Measurements from ENCODE around the gene GLMN.

Gene GLMN

DNA sequence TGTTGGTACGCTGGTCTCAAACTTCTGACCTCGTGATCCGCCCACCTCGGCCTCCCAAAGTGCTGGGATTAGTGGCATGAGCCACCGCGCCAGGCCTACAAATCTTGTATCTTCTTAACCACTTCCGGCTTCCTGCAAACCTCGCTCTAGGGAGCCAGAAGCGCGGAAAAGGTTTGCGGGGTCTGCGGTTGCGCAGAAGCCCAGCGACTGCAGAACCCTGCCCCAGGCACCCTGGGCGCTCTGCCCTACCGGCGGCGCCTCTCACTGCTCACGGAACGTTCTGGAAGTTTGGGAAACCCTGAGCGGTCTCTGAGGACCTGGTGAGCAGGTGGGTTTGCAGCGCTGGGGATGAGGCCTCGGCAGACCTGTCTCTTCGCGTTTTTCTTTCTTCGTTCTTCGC is 81.1 kb downstream of the GLMN start, which contains the start of gene C1orf146 (continued):
- no peak for TF ChIP-seq RBAK (tag by site-specific recombination; IDR thresholded peaks at IDR 0.05)
- TF ChIP-seq ZNF768 (tag by site-specific recombination; IDR thresholded peaks at IDR 0.05) = no peak
- TF ChIP-seq ZNF843 (tag by site-specific recombination; IDR thresholded peaks at IDR 0.05) = no peak
- no peak for TF ChIP-seq ZNF37A (tag by site-specific recombination; IDR thresholded peaks at IDR 0.05)

DNA sequence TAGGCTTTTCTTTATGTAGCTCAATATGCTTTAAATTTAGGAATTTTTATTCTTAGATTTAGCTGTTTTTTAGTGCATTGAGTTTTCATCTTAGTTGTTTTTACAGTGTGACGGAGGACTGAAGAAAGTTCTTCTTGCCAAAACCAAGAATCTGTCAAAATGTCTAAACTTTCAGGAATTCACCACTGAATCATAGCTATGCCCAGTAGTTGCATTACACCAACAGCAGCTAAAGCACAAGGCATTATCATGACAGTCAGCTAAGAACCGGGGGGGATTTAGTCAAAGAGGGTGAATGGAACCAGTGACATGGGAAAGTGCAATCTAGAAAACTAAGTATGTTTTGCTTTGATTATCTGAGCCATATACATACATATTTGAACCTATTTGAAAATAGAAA is 87.6 kb downstream of the GLMN start:
- TF ChIP-seq ZNF292 (tag by site-specific recombination; IDR thresholded peaks at IDR 0.05; ENCODE audit: borderline replicate concordance, low read depth) (no peak), ZNF426 (tag by site-specific recombination; IDR thresholded peaks at IDR 0.05) (no peak), ZNF621 (tag by site-specific recombination; IDR thresholded peaks at IDR 0.05) (no peak), ZFP37 (tag by site-specific recombination; IDR thresholded peaks at IDR 0.05) (no peak), ZNF223 (tag by site-specific recombination; IDR thresholded peaks at IDR 0.05) (no peak)
- Histone ChIP-seq H3K27ac (ENCODE audit: extremely low read depth, low read depth, low read length) (no peak overlapping the region), H3K9me3 (ENCODE audit: control insufficient read depth, insufficient read depth, low read depth, low read length) (no peaks in the 10 kb centered on the region), H3K4me3 (ENCODE audit: low read depth, low read length) (no peak overlapping the region), H3K4me1 (ENCODE audit: control insufficient read depth, insufficient read depth, low read length) (no peaks in the 10 kb centered on the region), H3K36me3 (ENCODE audit: control insufficient read depth in 2 of 2, insufficient read depth in 1 of 2, low read length in 2 of 2) (no peaks in the 10 kb centered on the region)
- ChIA-PET POLR2A (no interaction called here), CTCF (no interaction called here)

DNA sequence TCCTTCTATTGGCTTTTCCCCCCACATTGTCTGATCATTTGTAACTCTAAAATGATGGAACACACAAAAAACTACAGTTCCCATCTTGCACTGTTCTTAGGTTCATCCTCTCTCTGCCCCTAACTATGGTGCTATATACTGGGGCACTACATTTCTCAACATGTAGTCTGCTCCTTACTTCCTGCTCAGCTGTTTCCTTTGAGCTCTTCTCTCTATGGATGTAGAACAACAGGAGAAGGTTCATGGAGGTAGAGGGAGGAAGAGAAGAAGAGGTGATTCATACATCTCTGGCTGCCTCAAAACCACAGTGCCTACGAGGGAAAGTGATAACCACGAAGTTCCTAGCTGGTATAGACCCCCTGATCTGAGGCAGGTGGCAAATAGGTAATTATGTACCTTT is 88.1 kb downstream of the GLMN start:
- Histone ChIP-seq H3K27ac (ENCODE audit: extremely low read depth, low read depth, low read length) (no peak overlapping the region), H3K36me3 (ENCODE audit: control insufficient read depth in 2 of 2, insufficient read depth in 1 of 2, low read length in 2 of 2) (no peaks in the 10 kb centered on the region), H3K4me3 (ENCODE audit: low read depth, low read length) (no peak overlapping the region), H3K9me3 (ENCODE audit: control insufficient read depth, insufficient read depth, low read depth, low read length) (no peaks in the 10 kb centered on the region), H3K4me1 (ENCODE audit: control insufficient read depth, insufficient read depth, low read length) (no peaks in the 10 kb centered on the region)
- ChIA-PET POLR2A (no interaction called here), CTCF (no interaction called here)
- no peak for TF ChIP-seq ZFP37 (tag by site-specific recombination; IDR thresholded peaks at IDR 0.05)
- TF ChIP-seq, protein P1, sequence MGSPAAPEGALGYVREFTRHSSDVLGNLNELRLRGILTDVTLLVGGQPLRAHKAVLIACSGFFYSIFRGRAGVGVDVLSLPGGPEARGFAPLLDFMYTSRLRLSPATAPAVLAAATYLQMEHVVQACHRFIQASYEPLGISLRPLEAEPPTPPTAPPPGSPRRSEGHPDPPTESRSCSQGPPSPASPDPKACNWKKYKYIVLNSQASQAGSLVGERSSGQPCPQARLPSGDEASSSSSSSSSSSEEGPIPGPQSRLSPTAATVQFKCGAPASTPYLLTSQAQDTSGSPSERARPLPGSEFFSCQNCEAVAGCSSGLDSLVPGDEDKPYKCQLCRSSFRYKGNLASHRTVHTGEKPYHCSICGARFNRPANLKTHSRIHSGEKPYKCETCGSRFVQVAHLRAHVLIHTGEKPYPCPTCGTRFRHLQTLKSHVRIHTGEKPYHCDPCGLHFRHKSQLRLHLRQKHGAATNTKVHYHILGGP (tag by site-specific recombination; IDR thresholded peaks at IDR 0.05) = no peak
- no peak for TF ChIP-seq OSR2 (tag by site-specific recombination; IDR thresholded peaks at IDR 0.05)
- no peak for TF ChIP-seq ZNF629 (tag by site-specific recombination; IDR thresholded peaks at IDR 0.05)
- no peak for TF ChIP-seq ZNF600 (tag by site-specific recombination; IDR thresholded peaks at IDR 0.05)
- no peak for TF ChIP-seq YY1 (tag by site-specific recombination; IDR thresholded peaks at IDR 0.05)
- TF ChIP-seq ZNF624 (tag by site-specific recombination; IDR thresholded peaks at IDR 0.05) = no peak
- no peak for TF ChIP-seq ZNF626 (tag by site-specific recombination; IDR thresholded peaks at IDR 0.05)
- TF ChIP-seq, protein P2, sequence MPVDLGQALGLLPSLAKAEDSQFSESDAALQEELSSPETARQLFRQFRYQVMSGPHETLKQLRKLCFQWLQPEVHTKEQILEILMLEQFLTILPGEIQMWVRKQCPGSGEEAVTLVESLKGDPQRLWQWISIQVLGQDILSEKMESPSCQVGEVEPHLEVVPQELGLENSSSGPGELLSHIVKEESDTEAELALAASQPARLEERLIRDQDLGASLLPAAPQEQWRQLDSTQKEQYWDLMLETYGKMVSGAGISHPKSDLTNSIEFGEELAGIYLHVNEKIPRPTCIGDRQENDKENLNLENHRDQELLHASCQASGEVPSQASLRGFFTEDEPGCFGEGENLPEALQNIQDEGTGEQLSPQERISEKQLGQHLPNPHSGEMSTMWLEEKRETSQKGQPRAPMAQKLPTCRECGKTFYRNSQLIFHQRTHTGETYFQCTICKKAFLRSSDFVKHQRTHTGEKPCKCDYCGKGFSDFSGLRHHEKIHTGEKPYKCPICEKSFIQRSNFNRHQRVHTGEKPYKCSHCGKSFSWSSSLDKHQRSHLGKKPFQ (tag by site-specific recombination; IDR thresholded peaks at IDR 0.05) = no peak
- no peak for TF ChIP-seq ZNF292 (tag by site-specific recombination; IDR thresholded peaks at IDR 0.05; ENCODE audit: borderline replicate concordance, low read depth)
- no peak for TF ChIP-seq ZNF391 (tag by site-specific recombination; IDR thresholded peaks at IDR 0.05; ENCODE audit: borderline replicate concordance, low read depth)
- TF ChIP-seq REPIN1 (tag by site-specific recombination; IDR thresholded peaks at IDR 0.05; ENCODE audit: low read depth) = no peak
- no peak for TF ChIP-seq ZNF791 (tag by site-specific recombination; IDR thresholded peaks at IDR 0.05)
- TF ChIP-seq, protein P3, sequence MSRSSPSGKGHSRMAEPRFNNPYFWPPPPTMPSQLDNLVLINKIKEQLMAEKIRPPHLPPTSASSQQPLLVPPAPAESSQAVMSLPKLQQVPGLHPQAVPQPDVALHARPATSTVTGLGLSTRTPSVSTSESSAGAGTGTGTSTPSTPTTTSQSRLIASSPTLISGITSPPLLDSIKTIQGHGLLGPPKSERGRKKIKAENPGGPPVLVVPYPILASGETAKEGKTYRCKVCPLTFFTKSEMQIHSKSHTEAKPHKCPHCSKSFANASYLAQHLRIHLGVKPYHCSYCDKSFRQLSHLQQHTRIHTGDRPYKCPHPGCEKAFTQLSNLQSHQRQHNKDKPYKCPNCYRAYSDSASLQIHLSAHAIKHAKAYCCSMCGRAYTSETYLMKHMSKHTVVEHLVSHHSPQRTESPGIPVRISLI (tag by site-specific recombination; IDR thresholded peaks at IDR 0.05) = no peak
- no peak for TF ChIP-seq ZNF664 (tag by site-specific recombination; IDR thresholded peaks at IDR 0.05)
- TF ChIP-seq ZNF623 (tag by site-specific recombination; IDR thresholded peaks at IDR 0.05) = no peak

Data from HEK293 (cell line).